HG02571 (cell line): Measurements from ENCODE around the gene IRAK1.

Experiments
- ATAC-seq: cut with Tn5 transposase; IDR thresholded peaks from one replicate; pipeline ENCODE4 v1.9.1; 2021; ENCODE audit warnings: mild to moderate bottlenecking, moderate library complexity; ENCODE audit not compliant: unreplicated experiment

The IRAK1 gene

DNA sequence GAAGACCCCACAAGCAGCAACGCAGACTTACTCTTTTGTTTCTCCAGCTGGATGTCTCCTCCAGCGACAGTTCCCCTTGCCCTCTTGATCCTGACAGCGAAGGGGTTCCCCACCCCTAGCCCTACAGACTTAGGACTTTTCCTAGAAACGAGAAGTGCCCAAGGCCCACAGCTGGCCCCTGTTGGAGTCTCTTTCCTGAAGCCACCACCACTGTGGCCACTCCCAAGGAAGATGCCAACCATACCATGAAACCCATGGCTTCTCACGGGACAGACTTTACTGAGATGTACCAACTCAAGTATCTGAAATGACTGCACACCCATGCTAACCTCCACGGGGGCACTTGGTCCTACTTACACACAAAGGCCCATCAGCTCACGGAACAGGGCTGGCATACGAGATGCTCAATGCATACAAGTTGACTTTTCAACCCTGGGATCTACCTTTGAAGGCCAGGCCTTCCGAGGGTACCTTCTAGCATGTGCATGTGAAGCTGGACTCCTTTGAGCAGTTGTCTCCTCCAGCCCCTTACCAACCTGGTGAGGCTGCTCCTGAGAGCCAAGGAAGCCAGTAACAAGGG, 924 bp upstream of the IRAK1 start:
- peak; percentile 1 for ATAC-seq

DNA sequence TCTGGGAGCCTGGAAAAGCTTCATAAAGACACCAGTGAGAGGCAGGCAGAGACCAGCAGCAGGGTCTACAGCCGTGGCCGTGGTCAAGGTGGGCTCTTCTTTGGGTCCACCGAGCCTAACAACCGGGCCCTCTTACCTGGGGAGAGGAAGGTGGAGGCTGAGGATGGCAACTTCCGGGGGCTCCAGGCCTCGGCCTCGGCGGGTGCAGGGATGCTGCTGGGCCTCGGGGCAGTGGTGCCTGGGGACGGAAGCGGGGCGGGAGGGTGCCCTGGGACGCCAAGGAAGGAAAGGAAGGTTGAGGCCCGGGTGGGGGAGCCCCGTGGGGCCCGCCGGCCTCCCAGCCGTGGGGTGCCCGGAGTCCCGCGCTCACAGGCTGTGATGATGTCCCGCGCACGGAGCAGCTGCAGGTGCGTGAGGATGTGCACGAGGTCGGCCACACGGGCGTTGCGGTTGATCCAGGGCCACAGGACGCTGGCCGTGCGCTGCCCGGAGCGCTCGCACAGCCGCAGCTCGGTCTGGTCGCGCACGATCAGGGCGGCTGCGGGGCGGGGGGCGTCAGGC, 561 bp downstream of the IRAK1 start:
- no peak for ATAC-seq

GRCh38 chrX:154018518-154019060, 1.1 kb downstream of the IRAK1 start:
- ATAC-seq, result no peak

DNA sequence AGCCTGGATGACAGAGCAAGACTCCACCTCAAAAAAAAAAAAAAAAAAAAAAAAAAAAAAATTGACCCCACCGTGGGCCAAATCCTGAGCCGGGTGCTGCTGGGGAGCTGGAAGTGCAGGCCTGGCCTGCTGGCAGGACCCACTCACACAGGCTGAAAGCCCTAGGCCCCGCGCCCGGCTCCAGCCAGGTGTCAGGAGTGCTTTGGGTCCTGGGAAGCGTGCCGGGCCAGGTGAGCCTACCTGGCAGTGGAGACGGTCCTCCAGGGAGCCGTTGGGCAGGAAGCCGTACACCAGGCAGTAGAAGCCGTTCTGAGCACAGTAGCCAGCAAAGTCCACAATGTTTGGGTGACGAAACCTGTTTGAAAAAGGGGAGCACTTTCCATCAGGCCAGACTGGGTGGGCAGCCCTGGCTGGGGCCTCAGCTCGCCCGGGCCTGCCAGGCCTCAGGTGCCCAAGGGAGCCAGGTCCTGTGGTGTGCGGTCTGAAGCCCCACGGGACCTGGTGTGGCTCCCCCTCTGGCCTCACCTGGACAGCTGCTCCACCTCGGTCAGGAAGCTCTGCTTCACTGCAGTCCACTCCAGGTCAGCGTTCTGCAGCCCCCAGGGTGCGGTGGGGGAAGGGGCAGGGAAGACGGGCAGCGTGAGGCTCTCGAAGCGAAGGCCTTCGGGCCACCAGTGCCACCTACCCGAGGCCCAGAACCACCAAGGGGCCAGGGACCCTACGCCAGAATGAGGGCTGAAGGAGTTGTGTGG, 1.8 kb downstream of the IRAK1 start:
- no peak for ATAC-seq

DNA sequence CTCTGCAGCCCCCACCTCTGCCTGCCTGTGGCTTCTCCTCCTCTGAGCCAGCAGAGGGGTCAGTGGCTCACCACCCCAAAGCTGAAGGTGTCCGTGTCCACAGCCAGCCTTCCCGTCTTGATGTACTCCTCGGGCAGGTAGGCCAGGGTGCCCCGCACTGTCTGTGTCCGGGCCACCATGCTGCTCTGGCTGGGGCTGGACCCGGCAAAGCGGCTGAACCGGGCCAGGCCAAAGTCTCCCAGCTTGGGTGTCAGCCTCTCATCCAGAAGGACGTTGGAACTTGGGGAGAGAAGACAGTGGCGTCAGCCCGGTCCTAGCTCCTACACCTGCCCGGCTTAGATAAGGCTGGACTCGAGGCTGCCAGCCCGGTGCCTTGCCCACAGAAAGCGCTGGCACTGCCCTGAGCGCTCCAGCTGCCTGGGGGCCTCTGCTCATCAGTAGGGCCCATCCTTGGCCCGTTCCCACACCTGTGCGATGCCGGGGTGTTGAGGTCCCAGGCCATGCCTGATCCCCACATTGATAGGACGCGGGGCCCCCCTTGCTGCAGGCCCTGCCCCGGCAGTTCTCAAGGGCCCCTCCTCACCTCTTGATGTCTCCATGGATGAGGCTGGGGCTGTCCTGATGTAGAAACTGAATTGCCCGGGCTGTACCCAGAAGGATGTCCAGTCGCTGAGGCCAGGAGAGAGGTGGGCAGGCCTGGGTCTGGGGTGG, 3.2 kb downstream of the IRAK1 start:
- ATAC-seq, result no peak

- ATAC-seq, result no peak
Observed at GRCh38 chrX:154015581-154016264, 4.0 kb downstream of the IRAK1 start.

- no peak for ATAC-seq
Observed at GRCh38 chrX:154014429-154015380, 5.0 kb downstream of the IRAK1 start.

- ATAC-seq, result no peak
Observed at GRCh38 chrX:154013614-154014360, 5.9 kb downstream of the IRAK1 start.

GRCh38 chrX:154013001-154013421, 6.7 kb downstream of the IRAK1 start:
- ATAC-seq, result no peak

GRCh38 chrX:154012336-154012991, 7.2 kb downstream of the IRAK1 start:
- no peak for ATAC-seq

DNA sequence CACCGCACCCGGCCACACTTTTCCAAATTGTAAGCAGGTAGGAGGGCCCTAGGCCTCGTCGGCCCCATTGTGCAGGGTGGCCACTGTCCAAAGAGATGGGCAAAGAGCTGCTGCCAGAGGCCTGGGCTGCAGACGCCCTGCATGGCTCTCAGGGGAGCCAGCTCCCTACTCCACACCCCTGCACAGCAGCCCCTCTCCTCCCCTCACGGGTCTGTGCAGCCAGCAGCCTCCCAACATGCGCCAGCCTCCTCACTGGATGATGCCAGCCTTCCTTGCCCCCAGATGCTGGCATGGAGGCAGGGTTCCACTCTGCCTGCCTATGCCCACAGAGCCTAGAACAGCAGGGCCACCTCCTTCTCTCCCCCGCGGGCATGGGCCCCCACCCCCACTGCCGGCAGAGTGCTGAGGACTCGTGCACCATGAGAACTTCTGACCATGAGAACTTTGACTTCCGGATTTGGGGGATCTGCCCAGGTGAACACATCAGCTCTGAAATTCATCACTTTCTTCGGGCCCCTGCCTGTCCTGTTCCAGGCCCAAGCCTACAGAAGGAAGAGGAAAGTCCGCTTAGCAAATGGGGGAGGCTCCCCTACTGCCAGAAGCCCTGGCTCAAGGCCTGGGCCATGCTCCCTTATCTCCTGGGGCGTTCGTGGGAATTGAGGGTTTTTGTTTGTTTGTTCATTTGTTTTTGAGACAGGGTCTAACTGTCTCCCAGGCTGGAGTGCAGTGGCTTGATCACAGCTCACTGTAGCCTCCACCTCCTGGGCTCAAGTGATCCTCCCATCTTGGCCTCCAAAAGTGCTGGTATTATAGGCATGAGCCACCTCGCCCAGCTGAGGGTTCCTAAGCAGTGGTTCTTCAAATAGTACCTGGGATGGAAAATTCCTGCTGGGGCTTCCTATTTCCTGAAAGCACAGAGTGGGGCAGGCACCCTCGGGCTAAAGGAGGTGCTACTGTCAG, 8.0 kb downstream of the IRAK1 start:
- no peak for ATAC-seq

DNA sequence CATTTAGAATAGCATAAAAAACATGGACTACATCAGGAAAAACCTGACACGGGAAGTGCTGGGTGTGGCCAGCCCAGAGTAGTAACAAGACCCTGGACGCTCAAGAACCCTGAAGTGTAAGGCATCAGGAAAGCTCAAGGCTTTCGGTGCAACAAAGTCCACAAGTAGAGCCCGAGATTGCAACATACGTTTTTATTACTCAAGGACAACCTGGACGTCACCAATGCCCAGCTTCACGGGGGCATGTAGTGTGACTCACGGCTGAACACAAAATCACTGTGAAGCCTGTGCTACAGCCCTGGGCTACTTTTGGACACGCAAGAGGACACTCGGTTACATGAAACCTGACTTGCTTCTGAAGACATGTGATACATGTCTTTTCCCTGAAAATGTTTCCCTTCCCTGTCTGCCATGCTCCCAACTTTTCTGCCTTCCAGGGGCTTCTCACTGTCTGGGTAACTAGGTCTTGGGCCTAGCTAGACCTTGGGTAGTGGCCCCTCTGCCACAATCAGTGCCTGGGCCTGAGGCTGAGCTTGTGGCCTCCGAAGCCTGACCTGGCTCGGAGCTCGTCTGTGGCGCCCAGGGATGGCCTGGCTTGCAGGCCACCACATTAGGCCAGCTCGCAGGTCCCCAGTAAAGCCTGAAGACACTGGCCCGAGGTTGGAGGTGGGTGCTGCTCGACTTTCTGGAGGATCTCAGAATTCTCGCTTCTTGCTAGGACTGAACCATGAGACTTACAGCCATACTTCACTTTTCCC, 9.2 kb downstream of the IRAK1 start:
- ATAC-seq, result no peak

DNA sequence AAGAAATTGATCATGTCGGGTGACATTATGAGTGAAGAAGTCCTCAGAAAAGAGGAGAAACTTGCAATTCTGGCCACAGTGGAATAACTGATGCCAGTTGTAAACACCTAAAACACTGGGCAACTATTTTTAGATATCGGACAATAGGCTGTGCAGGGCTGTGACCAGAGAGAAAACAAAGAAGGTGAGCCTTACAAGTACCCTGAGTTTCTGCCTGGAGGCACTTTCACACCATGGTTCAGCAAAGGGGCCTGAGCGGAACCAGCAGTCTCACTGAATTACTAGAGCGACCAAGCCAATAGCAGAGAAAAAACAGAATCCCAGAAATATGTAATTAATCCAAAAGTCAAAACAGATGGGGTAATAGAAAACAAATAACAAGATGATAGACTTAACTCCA, 11.2 kb downstream of the IRAK1 start:
- no peak for ATAC-seq

DNA sequence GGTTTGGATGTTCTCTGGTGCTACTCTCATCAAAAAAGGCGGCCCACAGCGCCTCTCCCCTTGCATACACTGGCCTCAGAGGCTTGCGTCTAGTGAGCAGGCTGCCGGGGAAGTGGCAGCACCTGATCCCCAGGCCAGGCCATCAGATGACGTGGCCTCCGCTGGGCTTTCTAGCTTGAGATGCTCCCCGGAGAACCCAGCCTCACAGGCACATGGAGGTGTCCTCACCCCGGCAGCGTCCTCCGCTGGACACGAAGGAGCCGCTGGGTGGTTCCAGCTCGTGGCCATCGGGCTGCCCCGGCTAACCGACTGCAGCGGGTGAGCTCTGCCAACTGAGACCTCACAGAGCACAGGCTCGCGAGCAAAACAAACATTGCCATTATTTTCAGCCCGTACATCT, 12.8 kb downstream of the IRAK1 start:
- no peak for ATAC-seq

GRCh38 chrX:154004315-154004714, 15.4 kb downstream of the IRAK1 start:
- ATAC-seq, result no peak

GRCh38 chrX:154002215-154002719, 17.4 kb downstream of the IRAK1 start:
- ATAC-seq, result no peak

DNA sequence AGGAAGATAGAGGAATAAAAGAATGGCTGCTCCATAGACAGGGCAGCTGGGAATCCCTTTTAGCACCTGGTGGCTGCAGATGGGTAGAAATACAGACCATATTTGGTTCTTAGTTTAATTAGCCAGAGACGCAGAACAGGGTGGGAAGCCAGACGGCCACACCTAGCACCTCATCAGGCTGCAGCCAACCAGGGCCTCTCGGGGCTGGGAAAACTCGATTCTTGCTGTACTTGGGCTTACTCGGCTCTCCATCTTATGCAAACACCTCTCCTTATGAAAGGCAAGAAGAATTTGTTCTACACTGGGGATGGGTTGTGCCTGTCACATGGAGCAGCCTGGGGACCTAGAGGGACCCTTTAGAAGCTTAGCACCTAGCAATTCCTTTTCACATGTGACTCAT, 19.7 kb downstream of the IRAK1 start:
- ATAC-seq, result no peak
